ENCODE results near the gene DNAJC5.
"Not testable (repeated sequence)": the region's sequence is repeated elsewhere in the genome, so short reads cannot be mapped to it uniquely, and the experiment has no call there.

DNA sequence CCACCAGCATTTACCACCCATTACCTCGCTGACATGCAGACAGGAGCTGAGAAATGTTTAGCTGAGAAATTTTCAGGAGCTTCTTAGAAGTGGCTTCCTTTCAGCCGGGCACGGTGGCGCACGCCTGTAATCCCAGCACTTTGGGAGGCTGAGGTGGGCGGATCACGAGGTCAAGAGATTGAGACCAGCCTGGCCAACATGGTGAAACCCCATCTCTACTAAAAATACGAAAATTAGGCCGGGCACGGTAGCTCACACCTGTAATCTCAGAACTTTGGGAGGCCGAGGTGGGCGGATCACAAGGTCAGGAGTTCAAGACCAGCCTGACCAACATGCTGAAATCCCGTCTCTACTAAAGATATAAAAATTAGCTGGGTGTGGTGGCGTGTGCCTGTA, 43.4 kb upstream of the DNAJC5 start:
- TF ChIP-seq, protein P1, sequence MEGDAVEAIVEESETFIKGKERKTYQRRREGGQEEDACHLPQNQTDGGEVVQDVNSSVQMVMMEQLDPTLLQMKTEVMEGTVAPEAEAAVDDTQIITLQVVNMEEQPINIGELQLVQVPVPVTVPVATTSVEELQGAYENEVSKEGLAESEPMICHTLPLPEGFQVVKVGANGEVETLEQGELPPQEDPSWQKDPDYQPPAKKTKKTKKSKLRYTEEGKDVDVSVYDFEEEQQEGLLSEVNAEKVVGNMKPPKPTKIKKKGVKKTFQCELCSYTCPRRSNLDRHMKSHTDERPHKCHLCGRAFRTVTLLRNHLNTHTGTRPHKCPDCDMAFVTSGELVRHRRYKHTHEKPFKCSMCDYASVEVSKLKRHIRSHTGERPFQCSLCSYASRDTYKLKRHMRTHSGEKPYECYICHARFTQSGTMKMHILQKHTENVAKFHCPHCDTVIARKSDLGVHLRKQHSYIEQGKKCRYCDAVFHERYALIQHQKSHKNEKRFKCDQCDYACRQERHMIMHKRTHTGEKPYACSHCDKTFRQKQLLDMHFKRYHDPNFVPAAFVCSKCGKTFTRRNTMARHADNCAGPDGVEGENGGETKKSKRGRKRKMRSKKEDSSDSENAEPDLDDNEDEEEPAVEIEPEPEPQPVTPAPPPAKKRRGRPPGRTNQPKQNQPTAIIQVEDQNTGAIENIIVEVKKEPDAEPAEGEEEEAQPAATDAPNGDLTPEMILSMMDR (IDR thresholded peaks at IDR 0.05): not testable (repeated sequence)
- not testable (repeated sequence) for TF ChIP-seq POLR2A, POLR2AphosphoS5 (IDR thresholded peaks at IDR 0.05)

All from breast epithelium (tissue), 3 donors.